ENCODE results near the gene PAX8.

The PAX8 gene

DNA sequence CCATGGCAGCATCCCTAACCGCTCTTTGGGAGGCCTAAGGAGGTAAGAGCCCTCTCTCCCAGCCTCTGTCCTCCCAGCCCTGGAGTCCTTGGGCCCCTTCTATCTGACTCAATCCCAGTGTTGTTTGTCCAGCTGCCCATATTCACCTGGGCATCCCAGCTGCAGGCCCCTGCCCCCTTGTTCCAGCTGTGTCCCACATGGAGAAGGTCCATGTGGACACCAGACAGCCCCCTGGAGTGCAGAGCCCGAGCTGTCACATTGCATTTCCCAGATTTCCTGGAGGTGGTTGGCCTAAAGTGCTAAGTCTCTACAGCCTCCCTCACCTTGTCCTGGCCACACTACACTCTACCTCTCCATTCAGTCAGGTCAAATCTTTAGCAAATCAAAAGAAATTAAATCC, 62.4 kb downstream of the PAX8 start:
- H3K4me1 ChIP-seq (ENCODE audit: control insufficient read depth in 1 of 2, insufficient read depth in 2 of 2, low read length in 2 of 2), result peaks cover 44 to 50% of the 10 kb centered on the region in 2 donors
- H3K27ac ChIP-seq (ENCODE audit: low read depth, low read length), result no peak overlapping the region
- no peaks in the 10 kb centered on the region for H3K27me3 ChIP-seq (ENCODE audit: control insufficient read depth in 1 of 2, insufficient read depth in 2 of 2, low read length in 2 of 2)
- no peak overlapping the region for H3K9ac ChIP-seq (ENCODE audit: low read depth in 1 of 2, low read length in 2 of 2)
- H3K4me3 ChIP-seq (ENCODE audit: low read depth in 1 of 2, low read length in 2 of 2), result no peak overlapping the region
- no peaks in the 10 kb centered on the region for H3K9me3 ChIP-seq (ENCODE audit: control insufficient read depth in 1 of 2, low read length in 2 of 2)
- no peaks in the 10 kb centered on the region for H3K36me3 ChIP-seq (ENCODE audit: control insufficient read depth in 1 of 2, insufficient read depth in 2 of 2, low read length in 2 of 2)

DNA sequence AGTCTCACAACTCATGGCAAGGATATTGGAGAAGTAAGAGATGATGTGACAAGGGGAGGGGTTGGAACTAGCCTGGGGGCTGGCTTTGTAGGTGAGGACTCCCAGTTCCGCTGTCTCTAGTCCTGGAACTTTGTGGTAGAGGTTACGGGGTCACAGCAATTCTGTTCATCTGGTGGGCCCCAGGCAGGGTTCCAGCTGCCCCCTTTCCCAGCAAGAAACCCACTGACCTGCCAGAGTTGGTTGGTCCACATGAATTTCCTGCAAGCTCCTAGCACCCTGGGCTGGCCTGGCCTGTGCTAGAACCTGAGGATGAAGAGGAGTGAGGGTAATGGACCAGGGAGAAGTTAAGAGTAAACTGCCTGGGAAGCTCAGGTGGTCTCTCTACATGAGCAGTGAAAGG, 63.7 kb downstream of the PAX8 start:
- Histone ChIP-seq H3K9me3 (ENCODE audit: control insufficient read depth in 1 of 2, low read length in 2 of 2) (no peaks in the 10 kb centered on the region), H3K9ac (ENCODE audit: low read depth in 1 of 2, low read length in 2 of 2) (no peak overlapping the region), H3K27ac (ENCODE audit: low read depth, low read length) (no peak overlapping the region), H3K27me3 (ENCODE audit: control insufficient read depth in 1 of 2, insufficient read depth in 2 of 2, low read length in 2 of 2) (no peaks in the 10 kb centered on the region), H3K36me3 (ENCODE audit: control insufficient read depth in 1 of 2, insufficient read depth in 2 of 2, low read length in 2 of 2) (no peaks in the 10 kb centered on the region), H3K4me3 (ENCODE audit: low read depth in 1 of 2, low read length in 2 of 2) (no peak overlapping the region), H3K4me1 (ENCODE audit: control insufficient read depth in 1 of 2, insufficient read depth in 2 of 2, low read length in 2 of 2) (peaks cover 33 to 39% of the 10 kb centered on the region in 2 donors)

DNA sequence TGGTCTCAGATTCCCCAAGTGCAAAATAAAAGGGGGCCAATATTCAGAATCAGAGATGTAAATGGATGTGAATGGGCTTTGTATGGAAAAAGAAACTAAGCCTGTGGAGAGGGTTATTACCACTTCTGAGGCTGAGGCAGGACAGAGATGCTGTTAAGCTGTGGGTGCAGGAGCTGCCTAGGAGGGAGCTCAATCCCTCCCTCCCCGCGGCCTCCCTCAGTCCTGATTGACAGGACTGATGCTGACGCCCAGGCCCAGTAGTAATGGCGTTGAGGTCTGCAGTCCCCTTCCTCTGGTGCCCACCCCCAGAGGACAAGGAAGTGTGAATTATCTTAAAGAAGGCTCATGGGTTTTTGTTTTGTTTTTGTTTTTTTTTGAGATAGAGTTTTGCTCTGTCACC, 64.6 kb downstream of the PAX8 start:
- Histone ChIP-seq H3K9me3 (ENCODE audit: control insufficient read depth in 1 of 2, low read length in 2 of 2) (no peaks in the 10 kb centered on the region), H3K4me3 (ENCODE audit: low read depth in 1 of 2, low read length in 2 of 2) (no peak overlapping the region), H3K9ac (ENCODE audit: low read depth in 1 of 2, low read length in 2 of 2) (no peak overlapping the region), H3K27ac (ENCODE audit: low read depth, low read length) (no peak overlapping the region), H3K36me3 (ENCODE audit: control insufficient read depth in 1 of 2, insufficient read depth in 2 of 2, low read length in 2 of 2) (no peaks in the 10 kb centered on the region), H3K4me1 (ENCODE audit: control insufficient read depth in 1 of 2, insufficient read depth in 2 of 2, low read length in 2 of 2) (peaks cover 24 to 29% of the 10 kb centered on the region in 2 donors), H3K27me3 (ENCODE audit: control insufficient read depth in 1 of 2, insufficient read depth in 2 of 2, low read length in 2 of 2) (no peaks in the 10 kb centered on the region)

GRCh38 chr2:113213061-113213930, 65.4 kb downstream of the PAX8 start:
- no peak overlapping the region for H3K4me3 ChIP-seq (ENCODE audit: low read depth in 1 of 2, low read length in 2 of 2)
- H3K27me3 ChIP-seq (ENCODE audit: control insufficient read depth in 1 of 2, insufficient read depth in 2 of 2, low read length in 2 of 2), result no peaks in the 10 kb centered on the region
- H3K9me3 ChIP-seq (ENCODE audit: control insufficient read depth in 1 of 2, low read length in 2 of 2), result no peaks in the 10 kb centered on the region
- H3K4me1 ChIP-seq (ENCODE audit: control insufficient read depth in 1 of 2, insufficient read depth in 2 of 2, low read length in 2 of 2), result peaks cover 15 to 21% of the 10 kb centered on the region in 2 donors
- H3K36me3 ChIP-seq (ENCODE audit: control insufficient read depth in 1 of 2, insufficient read depth in 2 of 2, low read length in 2 of 2), result no peaks in the 10 kb centered on the region
- H3K27ac ChIP-seq (ENCODE audit: low read depth, low read length), result no peak overlapping the region
- H3K9ac ChIP-seq (ENCODE audit: low read depth in 1 of 2, low read length in 2 of 2), result no peak overlapping the region

- Histone ChIP-seq H3K27ac (ENCODE audit: low read depth, low read length) (no peak overlapping the region), H3K36me3 (ENCODE audit: control insufficient read depth in 1 of 2, insufficient read depth in 2 of 2, low read length in 2 of 2) (no peaks in the 10 kb centered on the region), H3K4me1 (ENCODE audit: control insufficient read depth in 1 of 2, insufficient read depth in 2 of 2, low read length in 2 of 2) (peaks cover 7 to 13% of the 10 kb centered on the region in 2 donors), H3K27me3 (ENCODE audit: control insufficient read depth in 1 of 2, insufficient read depth in 2 of 2, low read length in 2 of 2) (no peaks in the 10 kb centered on the region), H3K9ac (ENCODE audit: low read depth in 1 of 2, low read length in 2 of 2) (no peak overlapping the region), H3K4me3 (ENCODE audit: low read depth in 1 of 2, low read length in 2 of 2) (no peak overlapping the region), H3K9me3 (ENCODE audit: control insufficient read depth in 1 of 2, low read length in 2 of 2) (no peaks in the 10 kb centered on the region)
These were observed 66.3 kb downstream of the PAX8 start for GRCh38 chr2:113212245-113213060.

- peaks cover 3 to 5% of the 10 kb centered on the region in 2 donors for H3K4me1 ChIP-seq (ENCODE audit: control insufficient read depth in 1 of 2, insufficient read depth in 2 of 2, low read length in 2 of 2)
- H3K36me3 ChIP-seq (ENCODE audit: control insufficient read depth in 1 of 2, insufficient read depth in 2 of 2, low read length in 2 of 2), result no peaks in the 10 kb centered on the region
- no peak overlapping the region for H3K4me3 ChIP-seq (ENCODE audit: low read depth in 1 of 2, low read length in 2 of 2)
- no peaks in the 10 kb centered on the region for H3K27me3 ChIP-seq (ENCODE audit: control insufficient read depth in 1 of 2, insufficient read depth in 2 of 2, low read length in 2 of 2)
- H3K27ac ChIP-seq (ENCODE audit: low read depth, low read length), result no peak overlapping the region
- no peak overlapping the region for H3K9ac ChIP-seq (ENCODE audit: low read depth in 1 of 2, low read length in 2 of 2)
- H3K9me3 ChIP-seq (ENCODE audit: control insufficient read depth in 1 of 2, low read length in 2 of 2), result no peaks in the 10 kb centered on the region
These were observed 67.3 kb downstream of the PAX8 start for GRCh38 chr2:113211226-113212105.

DNA sequence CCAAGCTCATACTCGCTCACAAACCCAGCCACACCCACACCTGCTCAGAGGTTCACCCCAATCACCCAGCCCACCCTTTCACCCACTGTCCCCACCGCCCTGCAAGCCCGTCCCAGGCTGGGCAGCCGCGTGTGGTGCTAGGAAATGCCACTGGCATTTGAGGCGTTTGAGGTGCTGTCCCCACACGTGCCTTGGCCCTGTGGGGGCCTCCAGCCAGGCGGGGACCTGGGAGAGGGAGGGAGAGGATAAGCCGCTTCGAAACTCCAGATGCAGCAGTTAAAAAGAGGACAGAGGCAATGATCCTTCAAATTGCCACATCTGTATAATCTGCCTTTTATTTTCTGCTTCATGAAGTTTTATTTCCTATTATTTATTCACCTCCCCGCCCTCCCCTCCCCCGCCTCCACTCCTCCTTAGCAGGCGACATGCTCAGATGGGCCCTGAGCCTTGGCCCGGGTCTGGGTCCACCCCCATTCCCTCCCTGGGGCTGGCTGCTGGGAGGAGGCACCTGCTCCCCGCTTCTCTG, 69.0 kb downstream of the PAX8 start:
- no peak overlapping the region for H3K4me3 ChIP-seq (ENCODE audit: low read depth in 1 of 2, low read length in 2 of 2)
- H3K9ac ChIP-seq (ENCODE audit: low read depth in 1 of 2, low read length in 2 of 2), result no peak overlapping the region
- no peaks in the 10 kb centered on the region for H3K36me3 ChIP-seq (ENCODE audit: control insufficient read depth in 1 of 2, insufficient read depth in 2 of 2, low read length in 2 of 2)
- no peaks in the 10 kb centered on the region for H3K27me3 ChIP-seq (ENCODE audit: control insufficient read depth in 1 of 2, insufficient read depth in 2 of 2, low read length in 2 of 2)
- peaks cover 11 to 14% of the 10 kb centered on the region in 2 donors for H3K4me1 ChIP-seq (ENCODE audit: control insufficient read depth in 1 of 2, insufficient read depth in 2 of 2, low read length in 2 of 2)
- H3K27ac ChIP-seq (ENCODE audit: low read depth, low read length), result no peak overlapping the region
- no peaks in the 10 kb centered on the region for H3K9me3 ChIP-seq (ENCODE audit: control insufficient read depth in 1 of 2, low read length in 2 of 2)

DNA sequence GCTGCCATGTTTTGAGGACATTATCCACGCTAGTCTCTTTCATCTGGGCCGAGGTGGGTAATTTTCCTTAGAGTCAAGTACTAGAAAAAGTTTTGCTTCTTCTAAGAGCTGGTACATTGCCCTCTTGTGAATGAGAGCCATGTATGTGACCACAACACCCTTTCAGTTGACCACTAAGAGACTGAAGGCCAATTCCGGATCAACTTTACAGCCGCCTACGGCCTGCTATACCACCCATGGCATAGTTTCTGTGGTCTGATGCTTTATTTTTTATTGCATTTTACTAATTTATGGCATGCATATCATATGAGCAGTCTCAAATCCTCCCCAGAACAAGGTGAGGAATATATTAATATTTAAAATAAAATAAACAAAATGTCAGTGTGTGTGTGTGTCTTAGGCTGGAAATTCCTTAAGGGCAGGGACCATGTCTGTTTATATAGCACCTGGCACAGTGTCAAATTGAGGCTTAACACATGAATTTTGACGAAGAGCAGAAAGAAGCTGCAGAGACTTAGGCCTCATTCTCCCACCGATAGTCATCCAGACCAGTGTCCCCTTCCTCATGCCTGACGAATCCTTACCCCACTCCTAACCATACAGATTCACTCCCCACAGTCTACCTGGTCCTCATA, 69.6 kb downstream of the PAX8 start:
- H3K9ac ChIP-seq (ENCODE audit: low read depth in 1 of 2, low read length in 2 of 2), result no peak overlapping the region
- H3K9me3 ChIP-seq (ENCODE audit: control insufficient read depth in 1 of 2, low read length in 2 of 2), result no peaks in the 10 kb centered on the region
- no peak overlapping the region for H3K4me3 ChIP-seq (ENCODE audit: low read depth in 1 of 2, low read length in 2 of 2)
- H3K27ac ChIP-seq (ENCODE audit: low read depth, low read length), result no peak overlapping the region
- no peaks in the 10 kb centered on the region for H3K27me3 ChIP-seq (ENCODE audit: control insufficient read depth in 1 of 2, insufficient read depth in 2 of 2, low read length in 2 of 2)
- no peaks in the 10 kb centered on the region for H3K36me3 ChIP-seq (ENCODE audit: control insufficient read depth in 1 of 2, insufficient read depth in 2 of 2, low read length in 2 of 2)
- peaks cover 11 to 14% of the 10 kb centered on the region in 2 donors for H3K4me1 ChIP-seq (ENCODE audit: control insufficient read depth in 1 of 2, insufficient read depth in 2 of 2, low read length in 2 of 2)

DNA sequence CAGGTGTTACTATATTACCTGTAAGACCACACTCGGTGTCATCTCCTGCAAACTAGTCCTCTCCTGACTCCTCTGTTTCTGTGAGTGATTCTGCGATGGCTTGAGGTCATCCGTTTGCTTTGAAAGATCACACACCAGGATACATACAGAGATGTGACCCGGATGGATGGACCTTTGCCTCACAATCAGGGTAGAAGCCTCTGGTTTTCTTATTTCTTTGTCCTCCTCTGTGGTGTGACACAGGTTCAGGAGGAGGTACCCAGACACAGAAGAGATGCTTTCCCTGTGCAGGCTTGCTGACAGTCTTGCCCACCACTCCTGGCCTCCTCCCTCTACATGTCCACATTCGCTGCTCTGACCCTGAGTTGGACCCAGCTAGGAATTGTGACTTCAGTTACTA, 70.3 kb downstream of the PAX8 start:
- H3K9ac ChIP-seq (ENCODE audit: low read depth in 1 of 2, low read length in 2 of 2), result no peak overlapping the region
- H3K4me3 ChIP-seq (ENCODE audit: low read depth in 1 of 2, low read length in 2 of 2), result no peak overlapping the region
- peaks cover 11 to 14% of the 10 kb centered on the region in 2 donors for H3K4me1 ChIP-seq (ENCODE audit: control insufficient read depth in 1 of 2, insufficient read depth in 2 of 2, low read length in 2 of 2)
- no peaks in the 10 kb centered on the region for H3K27me3 ChIP-seq (ENCODE audit: control insufficient read depth in 1 of 2, insufficient read depth in 2 of 2, low read length in 2 of 2)
- H3K9me3 ChIP-seq (ENCODE audit: control insufficient read depth in 1 of 2, low read length in 2 of 2), result no peaks in the 10 kb centered on the region
- H3K27ac ChIP-seq (ENCODE audit: low read depth, low read length), result no peak overlapping the region
- H3K36me3 ChIP-seq (ENCODE audit: control insufficient read depth in 1 of 2, insufficient read depth in 2 of 2, low read length in 2 of 2), result no peaks in the 10 kb centered on the region
